ENCODE data around the gene GTPBP3.
"Not testable (repeated sequence)": the region's sequence is repeated elsewhere in the genome, so short reads cannot be mapped to it uniquely, and the experiment has no call there.

GTPBP3 gene

GRCh38 chr19:17336872-17337674 is at the start of gene GTPBP3:
Gene GTPBP3, plus strand, starts transcription at chr19:17337553. Its CDS starts 59 bp downstream, at chr19:17337612.
- DNase-seq (ENCODE audit: low read depth in 4 of 4, low spot score in 1 of 4) = peak; percentile 78 to 96 (median 92)

GRCh38 chr19:17289489-17289888 is 47.9 kb upstream of the GTPBP3 start:
- peak in 2 of 4 experiments; percentile 22 to 59 for DNase-seq (ENCODE audit: low read depth in 4 of 4, low spot score in 1 of 4)

- peak in 3 of 4 experiments; percentile 71 to 76 (median 71) for DNase-seq (ENCODE audit: low read depth in 4 of 4, low spot score in 1 of 4)
Measured at GRCh38 chr19:17292301-17293074, 44.9 kb upstream of the GTPBP3 start.

GRCh38 chr19:17293605-17294004 is 43.7 kb upstream of the GTPBP3 start:
- DNase-seq (ENCODE audit: low read depth in 4 of 4, low spot score in 1 of 4) = no peak

GRCh38 chr19:17294051-17294891 is 43.1 kb upstream of the GTPBP3 start:
- peak in 3 of 4 experiments; percentile 38 to 52 (median 44) for DNase-seq (ENCODE audit: low read depth in 4 of 4, low spot score in 1 of 4)

- DNase-seq (ENCODE audit: low read depth in 4 of 4, low spot score in 1 of 4) = not testable (repeated sequence)
Measured at GRCh38 chr19:17295551-17295950, 41.8 kb upstream of the GTPBP3 start.

- DNase-seq (ENCODE audit: low read depth in 4 of 4, low spot score in 1 of 4) = no peak
Measured at GRCh38 chr19:17296273-17296672, 41.1 kb upstream of the GTPBP3 start.

- DNase-seq (ENCODE audit: low read depth in 4 of 4, low spot score in 1 of 4) = no peak
Measured at GRCh38 chr19:17296976-17297375, 40.4 kb upstream of the GTPBP3 start.

GRCh38 chr19:17300992-17301619 is 36.2 kb upstream of the GTPBP3 start:
- no peak for DNase-seq (ENCODE audit: low read depth in 4 of 4, low spot score in 1 of 4)

- no peak for DNase-seq (ENCODE audit: low read depth in 4 of 4, low spot score in 1 of 4)
Measured at GRCh38 chr19:17302391-17303166, 34.8 kb upstream of the GTPBP3 start.

GRCh38 chr19:17303167-17303939 is 34.0 kb upstream of the GTPBP3 start, which contains the start of gene ABHD8:
Gene ABHD8, minus strand, starts transcription at chr19:17303425. Its CDS starts 1,809 bp downstream, at chr19:17301616.
- DNase-seq (ENCODE audit: low read depth in 4 of 4, low spot score in 1 of 4) = peak; percentile 77 to 91 (median 84)

- DNase-seq (ENCODE audit: low read depth in 4 of 4, low spot score in 1 of 4) = no peak
Measured at GRCh38 chr19:17303940-17304267, 33.4 kb upstream of the GTPBP3 start.

GRCh38 chr19:17304386-17305215 is 32.8 kb upstream of the GTPBP3 start:
- DNase-seq (ENCODE audit: low read depth in 4 of 4, low spot score in 1 of 4) = no peak

GRCh38 chr19:17305216-17305516 is 32.2 kb upstream of the GTPBP3 start:
- no peak for DNase-seq (ENCODE audit: low read depth in 4 of 4, low spot score in 1 of 4)

- DNase-seq (ENCODE audit: low read depth in 4 of 4, low spot score in 1 of 4) = peak; percentile 79 to 94 (median 85)
Measured at GRCh38 chr19:17305517-17306284, 31.7 kb upstream of the GTPBP3 start, which contains the start of gene MRPL34. Gene MRPL34, plus strand, starts transcription at chr19:17305872. Its CDS starts 21 bp downstream, at chr19:17305893.

- DNase-seq (ENCODE audit: low read depth in 4 of 4, low spot score in 1 of 4) = no peak
Measured at GRCh38 chr19:17306285-17306714, 31.1 kb upstream of the GTPBP3 start.

GRCh38 chr19:17307876-17308377 is 29.4 kb upstream of the GTPBP3 start:
- DNase-seq (ENCODE audit: low read depth in 4 of 4, low spot score in 1 of 4) = no peak

Data from stimulated activated CD4-positive, alpha-beta T cell treated with anti-CD3 and anti-CD28 coated beads, Interleukin-1b, Interleukin-23, amount 100 ng/mL, for 24 hours (primary cell).